Activated B cell treated with CpG ODN at 0.5 μM for 24 hours (primary cell): ENCODE data around the gene BRD1. TPM values are rescaled to one million over a fixed set of nuclear protein-coding genes. Genes with fewer than 3 reads are reported as not detected.

Source experiments
- ATAC-seq: fragments of 200-7000 bp; cut with Tn5 transposase; one replicate; pipeline ENCODE4 v1.10.0; 2021; ENCODE audit warnings: low read depth, mild to moderate bottlenecking, moderate library complexity
- CTCF ChIA-PET: fragments of 350-600 bp; sonication (Branson Sonifier 250); formaldehyde crosslinking; loops from one replicate; lab custom pipeline; 2021; ENCODE audit warnings: antibody characterized with exemption; lab: Charles Lee
- POLR2A ChIA-PET: fragments of 350-600 bp; sonication (Branson Sonifier 250); formaldehyde crosslinking; loops from one replicate; lab custom pipeline; 2021; ENCODE audit warnings: antibody characterized with exemption; lab: Charles Lee
- DNase-seq: peaks from one replicate; pipeline ENCODE4 v3.0.0; 2022
- H3K27ac Mint-ChIP-seq: one replicate; pipeline ENCODE4 v1.8.0; 2020; ENCODE audit warnings: mixed read lengths
- H3K27me3 Mint-ChIP-seq: one replicate; pipeline ENCODE4 v1.8.0; 2021; ENCODE audit warnings: mixed read lengths
- H3K36me3 Mint-ChIP-seq: one replicate; pipeline ENCODE4 v1.8.0; 2021; ENCODE audit warnings: low read depth, mixed read lengths
- H3K4me1 Mint-ChIP-seq: one replicate; pipeline ENCODE4 v1.8.0; 2021; ENCODE audit warnings: mixed read lengths
- H3K4me3 Mint-ChIP-seq: one replicate; pipeline ENCODE4 v1.8.0; 2020; ENCODE audit warnings: mild to moderate bottlenecking, mixed read lengths
- H3K9me3 Mint-ChIP-seq: one replicate; pipeline ENCODE4 v1.8.0; 2020; ENCODE audit warnings: mixed read lengths
- intact Hi-C: fragments of 100-400 bp; cut with micrococcal nuclease; formaldehyde crosslinking; loops from one replicate; pipeline ENCODE4 v1.15.1; 2024
- total RNA-seq: library from RNA; stranded (reverse); gene quantifications from 2 replicates; pipeline ENCODE4 v1.2.3, GENCODE V29; 2022
- TF ChIP-seq, protein P1 (sequence below): fragments of 200-600 bp; IDR thresholded peaks from one replicate; pipeline ENCODE4 v1.8.0; 2022; ENCODE audit warnings: antibody characterized with exemption, mild to moderate bottlenecking

Gene BRD1
- total RNA-seq, 1 donor from 2014 or later: 45.8 TPM

DNA sequence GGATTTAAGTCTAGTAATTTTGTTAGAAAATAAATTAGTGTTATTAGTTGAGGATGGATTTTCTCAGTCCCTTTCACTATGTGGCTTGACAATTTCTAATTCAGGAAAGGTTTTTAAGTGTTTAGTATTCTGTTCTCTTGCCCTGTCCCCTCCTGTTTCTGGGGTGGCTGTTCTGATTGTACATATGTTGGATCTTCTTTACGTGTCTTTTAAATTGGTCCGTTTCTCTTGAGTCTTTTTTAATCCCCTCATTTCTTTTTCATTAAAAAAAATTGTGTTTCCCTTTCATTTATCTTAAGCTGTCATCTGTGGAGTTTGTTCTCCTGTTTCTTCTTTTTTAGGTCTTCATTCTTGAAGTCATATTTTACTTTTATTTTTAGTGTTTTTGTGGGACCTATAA, 38.5 kb upstream of the BRD1 start:
- Mint-ChIP-seq H3K27ac (no peak overlapping the region), H3K27me3 (no peaks in the 10 kb centered on the region), H3K4me1 (peaks cover 21% of the 10 kb centered on the region), H3K4me3 (no peak overlapping the region), H3K9me3 (peaks cover 24% of the 10 kb centered on the region), H3K36me3 (peaks cover 36% of the 10 kb centered on the region)
- ChIA-PET CTCF (no interaction called here), POLR2A (no interaction called here)
- intact Hi-C loops: no loop called here
- ATAC-seq: no peak
- TF ChIP-seq, protein P1, sequence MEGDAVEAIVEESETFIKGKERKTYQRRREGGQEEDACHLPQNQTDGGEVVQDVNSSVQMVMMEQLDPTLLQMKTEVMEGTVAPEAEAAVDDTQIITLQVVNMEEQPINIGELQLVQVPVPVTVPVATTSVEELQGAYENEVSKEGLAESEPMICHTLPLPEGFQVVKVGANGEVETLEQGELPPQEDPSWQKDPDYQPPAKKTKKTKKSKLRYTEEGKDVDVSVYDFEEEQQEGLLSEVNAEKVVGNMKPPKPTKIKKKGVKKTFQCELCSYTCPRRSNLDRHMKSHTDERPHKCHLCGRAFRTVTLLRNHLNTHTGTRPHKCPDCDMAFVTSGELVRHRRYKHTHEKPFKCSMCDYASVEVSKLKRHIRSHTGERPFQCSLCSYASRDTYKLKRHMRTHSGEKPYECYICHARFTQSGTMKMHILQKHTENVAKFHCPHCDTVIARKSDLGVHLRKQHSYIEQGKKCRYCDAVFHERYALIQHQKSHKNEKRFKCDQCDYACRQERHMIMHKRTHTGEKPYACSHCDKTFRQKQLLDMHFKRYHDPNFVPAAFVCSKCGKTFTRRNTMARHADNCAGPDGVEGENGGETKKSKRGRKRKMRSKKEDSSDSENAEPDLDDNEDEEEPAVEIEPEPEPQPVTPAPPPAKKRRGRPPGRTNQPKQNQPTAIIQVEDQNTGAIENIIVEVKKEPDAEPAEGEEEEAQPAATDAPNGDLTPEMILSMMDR: no peak
- DNase-seq: no peak

DNA sequence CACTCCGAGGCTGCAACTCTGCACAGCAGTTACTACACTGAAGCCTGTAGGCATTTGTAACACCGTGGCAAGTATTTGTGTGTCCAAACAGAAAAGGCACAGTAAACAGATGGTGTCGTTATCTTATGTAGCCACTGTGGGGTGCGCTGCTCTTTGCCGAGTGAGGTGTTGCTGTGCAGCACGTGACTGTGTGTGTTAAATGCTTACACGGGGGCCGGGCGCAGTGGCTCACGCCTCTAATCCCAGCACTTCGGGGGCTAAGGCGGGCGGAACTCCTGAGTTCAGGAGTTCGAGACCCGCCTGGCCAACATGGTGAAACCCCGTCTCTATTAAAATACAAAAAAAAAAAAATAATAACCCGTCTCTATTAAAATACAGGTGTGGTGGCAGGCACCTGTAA, 37.5 kb upstream of the BRD1 start:
- DNase-seq (no peak), ATAC-seq (no peak)
- POLR2A ChIA-PET: no interaction called here
- peaks cover 22% of the 10 kb centered on the region for H3K9me3 Mint-ChIP-seq
- intact Hi-C loops: no loop called here
- no peaks in the 10 kb centered on the region for H3K27me3 Mint-ChIP-seq
- H3K4me3 Mint-ChIP-seq: no peak overlapping the region
- CTCF ChIA-PET: no interaction called here
- TF ChIP-seq, protein P1: no peak
- H3K27ac Mint-ChIP-seq: no peak overlapping the region
- peaks cover 18% of the 10 kb centered on the region for H3K4me1 Mint-ChIP-seq
- peaks cover 32% of the 10 kb centered on the region for H3K36me3 Mint-ChIP-seq

DNA sequence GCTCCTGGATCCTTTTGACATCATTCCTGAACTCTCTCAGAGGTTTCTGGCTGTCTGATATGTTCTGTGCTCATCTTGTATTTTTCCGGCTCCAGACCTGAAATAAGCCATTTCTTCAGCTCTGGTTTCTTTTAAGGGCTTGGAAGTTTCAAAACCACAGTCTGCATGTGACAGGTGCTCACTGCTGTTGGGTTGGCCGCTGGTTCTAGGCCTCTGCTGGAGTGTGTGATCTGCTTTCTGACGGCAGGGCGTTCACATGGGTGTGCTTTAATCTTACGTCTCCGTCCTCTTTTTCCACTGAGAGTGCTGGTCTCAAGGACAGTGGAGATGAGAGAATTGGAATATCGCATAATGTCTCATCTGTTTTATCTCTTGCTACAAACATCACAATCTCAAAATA, 36.3 kb upstream of the BRD1 start:
- H3K36me3 Mint-ChIP-seq: peaks cover 24% of the 10 kb centered on the region
- intact Hi-C loops: no loop called here
- ChIA-PET CTCF (no interaction called here), POLR2A (no interaction called here)
- peaks cover 19% of the 10 kb centered on the region for H3K4me1 Mint-ChIP-seq
- no peak for DNase-seq
- H3K27me3 Mint-ChIP-seq: no peaks in the 10 kb centered on the region
- peaks cover 16% of the 10 kb centered on the region for H3K9me3 Mint-ChIP-seq
- H3K27ac Mint-ChIP-seq: no peak overlapping the region
- TF ChIP-seq, protein P1: no peak
- no peak overlapping the region for H3K4me3 Mint-ChIP-seq
- ATAC-seq: no peak

DNA sequence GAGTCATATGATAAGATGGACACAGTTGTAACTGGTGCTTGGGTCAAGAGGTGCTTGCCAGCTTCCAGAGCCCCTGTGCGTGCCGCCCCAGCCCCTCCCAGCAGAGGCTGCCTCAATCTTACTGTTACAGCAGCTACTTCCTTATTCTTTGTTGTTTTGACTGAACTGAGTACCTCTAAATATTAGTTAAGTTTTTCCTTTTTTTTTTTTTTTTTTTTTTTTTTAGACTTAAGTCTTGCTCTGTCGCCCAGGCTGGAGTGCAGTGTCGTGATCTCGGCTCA, 34.8 kb upstream of the BRD1 start:
- H3K4me3 Mint-ChIP-seq: no peak overlapping the region
- H3K4me1 Mint-ChIP-seq: peaks cover 29% of the 10 kb centered on the region
- intact Hi-C loops: no loop called here
- peaks cover 16% of the 10 kb centered on the region for H3K9me3 Mint-ChIP-seq
- no peak for ATAC-seq
- ChIA-PET CTCF (no interaction called here), POLR2A (no interaction called here)
- H3K36me3 Mint-ChIP-seq: peaks cover 20% of the 10 kb centered on the region
- H3K27me3 Mint-ChIP-seq: no peaks in the 10 kb centered on the region
- TF ChIP-seq, protein P1: no peak
- no peak for DNase-seq
- no peak overlapping the region for H3K27ac Mint-ChIP-seq

DNA sequence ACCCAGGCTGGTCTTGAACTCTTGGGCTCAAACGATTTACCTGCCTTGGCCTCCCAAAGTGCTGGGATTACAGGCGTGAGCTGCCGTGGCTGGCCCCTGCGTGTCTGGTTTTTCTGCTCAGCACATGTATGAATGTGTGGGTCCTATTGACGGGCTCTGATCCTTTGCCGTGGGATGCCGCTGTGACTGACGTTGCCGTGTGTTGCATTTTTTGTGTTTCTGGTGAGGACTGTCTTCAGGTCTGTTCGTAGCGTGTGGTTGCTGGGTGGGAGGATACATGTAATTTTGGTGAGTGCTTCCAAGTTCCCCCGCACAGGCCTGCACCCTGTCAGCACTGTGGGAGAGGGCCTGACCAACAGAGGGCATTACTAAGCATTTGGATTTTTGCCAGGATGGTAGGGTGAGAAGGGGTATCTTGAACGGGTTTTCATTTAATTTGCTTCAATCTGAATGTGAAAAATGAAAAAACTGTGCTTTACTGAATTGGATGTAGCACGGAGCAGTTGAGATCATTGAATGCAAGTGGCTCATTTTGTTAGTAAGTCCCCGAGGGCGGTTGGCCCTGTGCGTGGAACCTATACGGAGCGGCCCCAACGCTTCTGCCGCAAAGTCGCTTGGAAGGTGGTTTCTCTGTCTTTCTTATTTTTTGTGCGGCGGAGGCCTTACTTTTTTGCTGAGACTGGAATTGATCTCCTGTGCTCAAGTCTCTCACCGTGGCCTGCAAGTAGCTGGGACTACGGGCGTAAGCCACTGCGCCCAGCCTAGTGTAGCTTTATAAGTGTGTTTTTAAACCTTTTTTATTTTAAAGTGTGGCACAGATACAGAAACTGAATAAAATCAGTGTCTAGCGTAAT, 34.2 kb upstream of the BRD1 start:
- no peak overlapping the region for H3K4me3 Mint-ChIP-seq
- peaks cover 12% of the 10 kb centered on the region for H3K9me3 Mint-ChIP-seq
- H3K27me3 Mint-ChIP-seq: no peaks in the 10 kb centered on the region
- intact Hi-C loops: no loop called here
- H3K27ac Mint-ChIP-seq: no peak overlapping the region
- CTCF ChIA-PET: no interaction called here
- peaks cover 29% of the 10 kb centered on the region for H3K4me1 Mint-ChIP-seq
- no peak for DNase-seq
- peaks cover 14% of the 10 kb centered on the region for H3K36me3 Mint-ChIP-seq
- ATAC-seq: no peak
- TF ChIP-seq, protein P1: no peak
- POLR2A ChIA-PET: no interaction called here
